ENCODE results near the gene WBP1L.

- TF ChIP-seq EZH2 (IDR thresholded peaks at IDR 0.05; ENCODE audit: low read depth, unreplicated experiment) (no peak), POLR2AphosphoS5 (IDR thresholded peaks at IDR 0.05; ENCODE audit: low read depth) (no peak), CTCF (conservative IDR thresholded peaks at IDR 0.05; ENCODE audit: low read depth in 2 of 2) (no peak), REST (IDR thresholded peaks at IDR 0.05; ENCODE audit: unreplicated experiment) (no peak), JUNB (IDR thresholded peaks at IDR 0.05; ENCODE audit: unreplicated experiment) (no peak), CREB1 (CRISPR knock-in tag; IDR thresholded peaks at IDR 0.05; ENCODE audit: low read depth) (no peak), NANOG (IDR thresholded peaks at IDR 0.05; ENCODE audit: borderline replicate concordance) (no peak), ETS1 (IDR thresholded peaks at IDR 0.05) (no peak), EZH2phosphoT487 (IDR thresholded peaks at IDR 0.05; ENCODE audit: unreplicated experiment) (no peak), STAT1 (IDR thresholded peaks at IDR 0.05; ENCODE audit: unreplicated experiment) (no peak), ZNF331 (CRISPR knock-in tag; IDR thresholded peaks at IDR 0.05; ENCODE audit: low read depth) (no peak), ZNF462 (CRISPR knock-in tag; IDR thresholded peaks at IDR 0.05) (no peak)
Observed at GRCh38 chr10:102841827-102842345, 98.1 kb downstream of the WBP1L start.
